Mesenchymal stem cell (in vitro differentiated cells and primary cell): ENCODE results near the gene SLC9A2.

Experiments used
- DNase-seq: peaks from one replicate; pipeline ENCODE4 v3.0.0-alpha.2; 2013
- H2AFZ ChIP-seq: one replicate; pipeline ENCODE4 v1.6.1; 2013; ENCODE audit warnings: low read depth, mild to moderate bottlenecking, control low read depth, inconsistent platforms, low read length, moderate library complexity
- H2AK5ac ChIP-seq: 2 replicates; pipeline ENCODE4 v1.6.1; 2013; ENCODE audit warnings: low read length, moderate library complexity, mild to moderate bottlenecking, inconsistent platforms; ENCODE audit not compliant: severe bottlenecking
- H2BK120ac ChIP-seq: one replicate; pipeline ENCODE4 v1.6.1; 2013; ENCODE audit warnings: low read depth, mild to moderate bottlenecking, inconsistent platforms, low read length, moderate library complexity
- H2BK12ac ChIP-seq, 2 experiments: one replicate each; pipeline ENCODE4 v1.6.1; 2013; ENCODE audit warnings: inconsistent platforms in 2 of 2, low read length in 2 of 2, mild to moderate bottlenecking in 2 of 2, moderate library complexity in 2 of 2, control low read depth in 1 of 2
- H2BK15ac ChIP-seq: one replicate; pipeline ENCODE4 v1.6.1; 2013; ENCODE audit warnings: mild to moderate bottlenecking, low read depth, inconsistent platforms; ENCODE audit not compliant: poor library complexity, severe bottlenecking
- H2BK5ac ChIP-seq: 2 replicates; pipeline ENCODE4 v1.6.1; 2013; ENCODE audit warnings: low read depth, mild to moderate bottlenecking, low read length, control low read depth, inconsistent platforms; ENCODE audit not compliant: poor library complexity, severe bottlenecking
- H3K14ac ChIP-seq, 2 experiments: one replicate each; pipeline ENCODE4 v1.6.1; 2013; ENCODE audit warnings: inconsistent platforms in 2 of 2, low read length in 2 of 2, control low read depth in 1 of 2, mild to moderate bottlenecking in 1 of 2, moderate library complexity in 1 of 2
- H3K18ac ChIP-seq, 2 experiments: one replicate each; pipeline ENCODE4 v1.6.1; 2013; ENCODE audit warnings: inconsistent platforms in 2 of 2, low read length in 2 of 2, control low read depth in 1 of 2, low read depth in 1 of 2, mild to moderate bottlenecking in 1 of 2
- H3K23ac ChIP-seq, 2 experiments: one replicate each; pipeline ENCODE4 v1.6.1; 2013; ENCODE audit warnings: inconsistent platforms in 2 of 2, low read length in 2 of 2, mild to moderate bottlenecking in 2 of 2, moderate library complexity in 2 of 2, control low read depth in 1 of 2
- H3K27ac ChIP-seq: 2 replicates; pipeline ENCODE4 v1.5.1; 2013; ENCODE audit warnings: mild to moderate bottlenecking, moderate library complexity, low read length, control low read depth, inconsistent platforms; ENCODE audit not compliant: poor library complexity, severe bottlenecking
- H3K27me3 ChIP-seq, 2 experiments: 2 replicates each; pipeline versions ENCODE4 v1.6.1 to v1.7.0; 2013; ENCODE audit warnings: low read length in 2 of 2, mild to moderate bottlenecking in 2 of 2, moderate library complexity in 2 of 2, control low read depth in 1 of 2, inconsistent platforms in 1 of 2; ENCODE audit not compliant: control insufficient read depth in 1 of 2, insufficient read depth in 1 of 2
- H3K36me3 ChIP-seq, 2 experiments: 2 replicates each; pipeline versions ENCODE4 v1.6.1 to v1.7.0; 2013; ENCODE audit warnings: low read length in 2 of 2, control low read depth in 1 of 2, inconsistent platforms in 1 of 2, low read depth in 1 of 2, mild to moderate bottlenecking in 1 of 2; ENCODE audit not compliant: insufficient read depth in 2 of 2, control insufficient read depth in 1 of 2
- H3K4ac ChIP-seq, 2 experiments: one replicate each; pipeline ENCODE4 v1.6.1; 2013; ENCODE audit warnings: inconsistent platforms in 2 of 2, low read length in 2 of 2, mild to moderate bottlenecking in 2 of 2, moderate library complexity in 2 of 2, control low read depth in 1 of 2, low read depth in 1 of 2
- H3K4me1 ChIP-seq: 2 replicates; pipeline ENCODE4 v1.6.1; 2013; ENCODE audit warnings: low read depth, low read length, control low read depth; ENCODE audit not compliant: control insufficient read depth, insufficient read depth
- H3K4me2 ChIP-seq: 2 replicates; pipeline ENCODE4 v1.6.1; 2013; ENCODE audit warnings: low read length, mild to moderate bottlenecking, inconsistent platforms; ENCODE audit not compliant: poor library complexity, severe bottlenecking
- H3K4me3 ChIP-seq, 2 experiments: 2 replicates each; pipeline versions ENCODE4 v1.5.1 to v1.7.0; 2013; ENCODE audit warnings: low read length in 2 of 2, mild to moderate bottlenecking in 2 of 2, control low read depth in 1 of 2, low read depth in 1 of 2; ENCODE audit not compliant: insufficient read depth in 1 of 2
- H3K79me1 ChIP-seq: replicated peaks from 2 replicates; pipeline ENCODE4 v1.6.1; 2013; ENCODE audit warnings: mild to moderate bottlenecking, control low read depth, low read length, inconsistent platforms; ENCODE audit not compliant: poor library complexity, severe bottlenecking
- H3K9ac ChIP-seq: 2 replicates; pipeline ENCODE4 v1.7.0; 2013; ENCODE audit warnings: mild to moderate bottlenecking, low read length, moderate library complexity
- H3K9me3 ChIP-seq: 2 replicates; pipeline ENCODE4 v1.7.0; 2013; ENCODE audit warnings: mild to moderate bottlenecking, low read length; ENCODE audit not compliant: control insufficient read depth
- H4K8ac ChIP-seq: one replicate; pipeline ENCODE4 v1.6.1; 2013; ENCODE audit warnings: inconsistent platforms, mild to moderate bottlenecking, low read length, moderate library complexity
- H4K91ac ChIP-seq: one replicate; pipeline ENCODE4 v1.6.1; 2013; ENCODE audit warnings: mild to moderate bottlenecking, low read length, inconsistent platforms
- WGBS: methylation state at CpG from one replicate; pipeline ENCODE4 v1.1.7; 2013; ENCODE audit warnings: mixed read lengths; 5-methylcytosine and 5-hydroxymethylcytosine counted together

Gene SLC9A2

GRCh38 chr2:102597788-102598187, 21.6 kb upstream of the SLC9A2 start:
- H3K27ac ChIP-seq = no peak overlapping the region
- H4K8ac ChIP-seq = no peak overlapping the region
- H3K18ac ChIP-seq = no peak overlapping the region
- H2AK5ac ChIP-seq = no peak overlapping the region
- H3K36me3 ChIP-seq = no peaks in the 10 kb centered on the region
- H2BK15ac ChIP-seq = no peak overlapping the region
- no peak overlapping the region for H3K4ac ChIP-seq
- H2AFZ ChIP-seq = no peak overlapping the region
- no peaks in the 10 kb centered on the region for H3K9me3 ChIP-seq
- H3K4me2 ChIP-seq = no peak overlapping the region
- no peak overlapping the region for H4K91ac ChIP-seq
- no peaks in the 10 kb centered on the region for H3K4me1 ChIP-seq
- no peak overlapping the region for H3K9ac ChIP-seq
- H3K23ac ChIP-seq = no peak overlapping the region
- H3K79me1 ChIP-seq = no peaks in the 10 kb centered on the region
- no peak overlapping the region for H2BK5ac ChIP-seq
- DNase-seq = no peak
- no peak overlapping the region for H2BK12ac ChIP-seq
- 54% methylated on average over 8 of the region's 9 CpGs for WGBS
- no peak overlapping the region for H2BK120ac ChIP-seq
- peaks cover 7 to 23% of the 10 kb centered on the region in 2 experiments for H3K27me3 ChIP-seq
- H3K14ac ChIP-seq = no peak overlapping the region
- no peak overlapping the region for H3K4me3 ChIP-seq

DNA sequence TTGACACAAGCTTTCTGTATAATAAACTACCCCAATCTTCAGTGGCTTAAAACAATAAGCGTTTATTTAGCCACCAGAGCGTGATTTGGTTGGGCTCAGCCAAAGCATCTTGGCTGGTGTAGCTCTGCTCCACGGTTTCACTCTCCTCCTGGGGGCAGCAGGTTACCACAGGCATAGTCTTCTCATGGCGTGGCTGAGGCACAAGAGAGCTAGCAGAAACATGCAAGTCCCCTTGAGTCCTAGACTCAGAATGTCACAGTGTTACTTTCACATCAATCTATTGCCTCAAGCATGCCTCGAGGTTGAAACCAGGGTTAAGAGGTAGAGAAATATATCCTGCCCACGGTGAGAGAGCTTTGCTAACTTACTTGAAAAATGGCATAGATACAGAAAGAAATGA, 19.9 kb upstream of the SLC9A2 start:
- no peaks in the 10 kb centered on the region for H3K36me3 ChIP-seq
- no peak overlapping the region for H3K4ac ChIP-seq
- no peak overlapping the region for H2AK5ac ChIP-seq
- H3K4me1 ChIP-seq = no peaks in the 10 kb centered on the region
- H3K4me3 ChIP-seq = no peak overlapping the region
- DNase-seq = no peak
- peak overlapping the region in 1 of 2 experiments; percentile 28 for H3K14ac ChIP-seq
- peaks cover 7 to 23% of the 10 kb centered on the region in 2 experiments for H3K27me3 ChIP-seq
- H3K18ac ChIP-seq = no peak overlapping the region
- no peak overlapping the region for H3K9ac ChIP-seq
- H2BK15ac ChIP-seq = no peak overlapping the region
- no peak overlapping the region for H3K4me2 ChIP-seq
- H3K23ac ChIP-seq = no peak overlapping the region
- H4K8ac ChIP-seq = no peak overlapping the region
- H2BK5ac ChIP-seq = no peak overlapping the region
- H3K9me3 ChIP-seq = no peaks in the 10 kb centered on the region
- WGBS = 53% methylated on average over 6 of the region's 6 CpGs
- no peaks in the 10 kb centered on the region for H3K79me1 ChIP-seq
- no peak overlapping the region for H2AFZ ChIP-seq
- H2BK120ac ChIP-seq = no peak overlapping the region
- H2BK12ac ChIP-seq = no peak overlapping the region
- H4K91ac ChIP-seq = no peak overlapping the region
- no peak overlapping the region for H3K27ac ChIP-seq

GRCh38 chr2:102601730-102602129, 17.6 kb upstream of the SLC9A2 start:
- Histone ChIP-seq H3K27ac (no peak overlapping the region), H2AFZ (no peak overlapping the region), H3K9ac (no peak overlapping the region), H3K9me3 (no peaks in the 10 kb centered on the region), H3K23ac (no peak overlapping the region), H3K4me1 (no peaks in the 10 kb centered on the region), H3K18ac (no peak overlapping the region), H3K4me2 (no peak overlapping the region), H3K79me1 (no peaks in the 10 kb centered on the region), H2BK5ac (no peak overlapping the region), H3K27me3 (peaks cover 4 to 23% of the 10 kb centered on the region in 2 experiments), H3K4ac (no peak overlapping the region), H3K14ac (no peak overlapping the region), H2BK120ac (no peak overlapping the region), H3K36me3 (no peaks in the 10 kb centered on the region), H2AK5ac (no peak overlapping the region), H2BK12ac (no peak overlapping the region), H4K91ac (no peak overlapping the region), H2BK15ac (no peak overlapping the region), H3K4me3 (no peak overlapping the region), H4K8ac (no peak overlapping the region)
- DNase-seq = no peak
- 79% methylated on average over 2 of the region's 2 CpGs for WGBS

DNA sequence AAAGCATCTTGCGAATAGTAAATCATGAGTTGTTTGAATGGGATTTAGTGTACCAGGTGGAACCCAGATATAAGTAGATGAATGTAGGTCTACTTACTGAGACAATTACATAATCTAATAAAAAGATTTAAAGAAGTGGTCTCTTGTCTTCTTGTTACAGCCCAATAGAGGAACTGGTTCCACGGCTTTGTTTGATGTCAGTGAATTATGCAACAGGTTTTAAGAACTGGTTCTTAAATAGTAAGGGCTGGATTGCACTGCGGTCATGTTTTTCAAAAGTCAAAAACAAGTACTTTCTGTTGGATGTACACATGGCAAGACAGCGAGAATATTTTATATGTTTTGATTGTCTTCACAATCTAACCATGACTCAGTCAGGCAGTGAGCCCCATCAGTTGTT, 15.4 kb upstream of the SLC9A2 start:
- H3K23ac ChIP-seq = no peak overlapping the region
- H3K4ac ChIP-seq = no peak overlapping the region
- no peak overlapping the region for H2BK12ac ChIP-seq
- 88% methylated on average over 2 of the region's 4 CpGs for WGBS
- no peaks in the 10 kb centered on the region for H3K36me3 ChIP-seq
- H3K27me3 ChIP-seq = peaks cover 0 to 18% of the 10 kb centered on the region in 2 experiments
- H4K91ac ChIP-seq = no peak overlapping the region
- H3K79me1 ChIP-seq = no peaks in the 10 kb centered on the region
- H3K9me3 ChIP-seq = no peaks in the 10 kb centered on the region
- H3K18ac ChIP-seq = no peak overlapping the region
- DNase-seq = no peak
- no peak overlapping the region for H2AFZ ChIP-seq
- no peak overlapping the region for H2AK5ac ChIP-seq
- no peak overlapping the region for H2BK5ac ChIP-seq
- H2BK120ac ChIP-seq = no peak overlapping the region
- no peak overlapping the region for H3K4me2 ChIP-seq
- no peak overlapping the region for H3K4me3 ChIP-seq
- H3K27ac ChIP-seq = no peak overlapping the region
- no peak overlapping the region for H4K8ac ChIP-seq
- no peaks in the 10 kb centered on the region for H3K4me1 ChIP-seq
- no peak overlapping the region for H3K9ac ChIP-seq
- H3K14ac ChIP-seq = no peak overlapping the region
- H2BK15ac ChIP-seq = no peak overlapping the region
